Measurements from ENCODE around the gene DHFR. TPM values are rescaled to one million over a fixed set of nuclear protein-coding genes. Genes with fewer than 3 reads are reported as not detected.

DHFR gene
- total and polyA plus RNA-seq, 7 donors, result 4.4 to 26.3 (median 11.0) TPM

DNA sequence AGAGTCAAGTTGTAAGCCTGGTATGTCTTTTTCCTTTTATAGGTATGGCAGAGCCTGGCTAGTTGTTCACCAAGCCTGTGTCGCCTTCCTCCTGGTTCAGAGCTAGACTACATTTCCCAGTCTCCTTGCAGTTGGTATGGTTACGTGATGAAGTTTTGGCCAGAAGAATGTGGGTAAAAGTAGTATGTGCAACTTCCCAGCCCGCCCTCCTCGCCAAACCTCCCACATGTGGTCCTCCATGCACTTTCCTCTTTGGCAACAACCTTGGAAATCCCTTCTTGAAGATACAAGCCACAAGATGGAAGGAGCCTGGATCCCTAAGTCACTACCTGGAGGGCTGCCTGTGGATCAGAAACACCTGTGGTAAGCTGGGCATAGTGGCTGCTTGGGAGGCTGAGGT, 36.3 kb downstream of the DHFR start:
- TF ChIP-seq CTCF (IDR thresholded peaks at IDR 0.05), result no peak
- Histone ChIP-seq H3K27me3 (ENCODE audit: insufficient read depth in 3 of 3, low read length in 2 of 3) (no peaks in the 10 kb centered on the region), H3K27ac (no peak overlapping the region), H3K4me1 (no peaks in the 10 kb centered on the region), H3K9me3 (no peaks in the 10 kb centered on the region), H3K36me3 (ENCODE audit: insufficient read depth in 1 of 2, low read depth in 1 of 2) (no peaks in the 10 kb centered on the region), H3K4me3 (no peak overlapping the region)
- 93 to 97% (median 94%) methylated on average over 4 of the region's 4 CpGs for WGBS, 3 donors
- intact Hi-C loops (cut with DNase I), result no loop called here
- DNase-seq (no peak), ATAC-seq (no peak)

- Histone ChIP-seq H3K36me3 (ENCODE audit: insufficient read depth in 1 of 2, low read depth in 1 of 2) (no peaks in the 10 kb centered on the region), H3K27ac (no peak overlapping the region), H3K4me3 (no peak overlapping the region), H3K4me1 (no peaks in the 10 kb centered on the region), H3K9me3 (no peaks in the 10 kb centered on the region), H3K27me3 (ENCODE audit: insufficient read depth in 3 of 3, low read length in 2 of 3) (no peaks in the 10 kb centered on the region)
- TF ChIP-seq CTCF (IDR thresholded peaks at IDR 0.05), result no peak
- no peak for ATAC-seq
- no peak for DNase-seq
- intact Hi-C loops (cut with DNase I), result no loop called here
- 80 to 83% (median 83%) methylated on average over 17 of the region's 17 CpGs for WGBS, 3 donors
These were observed 39.4 kb downstream of the DHFR start for GRCh38 chr5:80615266-80615914.

GRCh38 chr5:80609692-80610091, 45.1 kb downstream of the DHFR start:
- Histone ChIP-seq H3K9me3 (no peaks in the 10 kb centered on the region), H3K36me3 (ENCODE audit: insufficient read depth in 1 of 2, low read depth in 1 of 2) (no peaks in the 10 kb centered on the region), H3K4me3 (no peak overlapping the region), H3K27ac (no peak overlapping the region), H3K4me1 (no peaks in the 10 kb centered on the region), H3K27me3 (ENCODE audit: insufficient read depth in 3 of 3, low read length in 2 of 3) (no peaks in the 10 kb centered on the region)
- no peak for ATAC-seq
- no peak for DNase-seq
- 64 to 81% (median 71%) methylated on average over 1 of the region's 1 CpG for WGBS, 3 donors
- intact Hi-C loops (cut with DNase I), result no loop called here
- no peak for TF ChIP-seq CTCF (IDR thresholded peaks at IDR 0.05)

DNA sequence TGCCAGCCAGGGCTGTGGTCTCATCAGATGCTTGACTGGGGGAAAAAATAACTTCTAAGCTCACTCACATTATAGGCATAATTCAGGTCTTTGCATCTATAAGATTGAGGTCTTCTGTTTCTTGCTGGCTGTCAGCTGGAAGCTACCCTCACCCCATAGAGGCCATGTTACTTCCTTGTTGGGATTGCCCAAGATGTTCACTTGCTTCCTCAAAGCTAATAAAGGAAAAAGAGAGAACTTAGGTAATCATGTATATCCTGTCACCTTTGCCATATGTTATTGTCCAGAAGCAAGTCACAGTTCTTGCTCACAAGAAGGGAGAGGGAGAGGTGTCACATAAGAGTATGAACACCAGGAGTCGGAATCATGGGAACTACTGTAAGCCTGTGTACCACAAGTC, 46.1 kb downstream of the DHFR start:
- DNase-seq, result no peak
- H3K9me3 ChIP-seq, result no peaks in the 10 kb centered on the region
- H3K27ac ChIP-seq, result no peak overlapping the region
- H3K4me1 ChIP-seq, result no peaks in the 10 kb centered on the region
- H3K27me3 ChIP-seq (ENCODE audit: insufficient read depth in 3 of 3, low read length in 2 of 3), result no peaks in the 10 kb centered on the region
- intact Hi-C loops (cut with DNase I), result no loop called here
- no peak overlapping the region for H3K4me3 ChIP-seq
- no peak for ATAC-seq
- no peak for TF ChIP-seq CTCF (IDR thresholded peaks at IDR 0.05)
- 94 to 100% (median 95%) methylated on average over 1 of the region's 1 CpG for WGBS, 3 donors
- H3K36me3 ChIP-seq (ENCODE audit: insufficient read depth in 1 of 2, low read depth in 1 of 2), result no peaks in the 10 kb centered on the region

- no peaks in the 10 kb centered on the region for H3K4me1 ChIP-seq
- no peak for ATAC-seq
- H3K36me3 ChIP-seq (ENCODE audit: insufficient read depth in 1 of 2, low read depth in 1 of 2), result no peaks in the 10 kb centered on the region
- H3K27me3 ChIP-seq (ENCODE audit: insufficient read depth in 3 of 3, low read length in 2 of 3), result no peaks in the 10 kb centered on the region
- no peaks in the 10 kb centered on the region for H3K9me3 ChIP-seq
- no peak for TF ChIP-seq CTCF (IDR thresholded peaks at IDR 0.05)
- intact Hi-C loops (cut with DNase I), result no loop called here
- H3K4me3 ChIP-seq, result no peak overlapping the region
- H3K27ac ChIP-seq, result no peak overlapping the region
- DNase-seq, result no peak
These were observed 47.0 kb downstream of the DHFR start for GRCh38 chr5:80607832-80608231.
